ENCODE measurements around the gene NUDT16.

The NUDT16 gene

DNA sequence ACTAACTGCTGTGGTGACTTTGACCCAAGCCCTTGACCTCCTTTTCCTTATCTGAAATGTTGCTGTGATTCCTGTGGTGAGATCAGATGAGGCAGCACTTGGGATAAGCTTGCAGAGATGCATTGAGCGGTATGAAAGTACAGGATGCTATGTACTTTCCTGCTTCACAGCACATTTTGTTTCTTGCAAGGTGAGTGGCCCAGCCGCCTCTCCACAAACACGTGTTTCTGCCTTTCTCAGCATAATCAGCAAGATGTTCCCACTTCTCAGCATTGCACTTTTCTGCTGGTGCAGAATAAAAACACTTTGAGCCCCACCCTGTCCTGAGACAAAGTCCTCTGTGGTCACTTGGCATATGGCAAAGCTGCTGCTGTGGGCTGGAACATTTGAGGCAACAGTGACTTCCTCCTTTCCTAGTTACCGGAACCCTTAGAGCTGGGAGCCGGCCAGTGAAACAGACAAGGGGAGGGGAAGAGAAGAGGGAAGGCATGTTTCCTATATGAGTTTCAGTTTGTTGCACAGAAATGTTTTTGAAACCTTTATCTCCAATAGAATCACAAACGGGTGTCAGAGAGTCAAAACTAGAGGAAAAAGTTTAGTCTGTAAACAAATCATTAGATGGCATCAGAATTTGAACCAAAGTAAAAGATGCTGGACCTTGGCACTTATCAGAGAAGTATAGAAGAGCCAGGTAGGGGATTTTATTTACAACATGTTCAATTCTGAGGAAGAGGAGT, 5.0 kb downstream of the NUDT16 start:
- DNase-seq: no peak

DNA sequence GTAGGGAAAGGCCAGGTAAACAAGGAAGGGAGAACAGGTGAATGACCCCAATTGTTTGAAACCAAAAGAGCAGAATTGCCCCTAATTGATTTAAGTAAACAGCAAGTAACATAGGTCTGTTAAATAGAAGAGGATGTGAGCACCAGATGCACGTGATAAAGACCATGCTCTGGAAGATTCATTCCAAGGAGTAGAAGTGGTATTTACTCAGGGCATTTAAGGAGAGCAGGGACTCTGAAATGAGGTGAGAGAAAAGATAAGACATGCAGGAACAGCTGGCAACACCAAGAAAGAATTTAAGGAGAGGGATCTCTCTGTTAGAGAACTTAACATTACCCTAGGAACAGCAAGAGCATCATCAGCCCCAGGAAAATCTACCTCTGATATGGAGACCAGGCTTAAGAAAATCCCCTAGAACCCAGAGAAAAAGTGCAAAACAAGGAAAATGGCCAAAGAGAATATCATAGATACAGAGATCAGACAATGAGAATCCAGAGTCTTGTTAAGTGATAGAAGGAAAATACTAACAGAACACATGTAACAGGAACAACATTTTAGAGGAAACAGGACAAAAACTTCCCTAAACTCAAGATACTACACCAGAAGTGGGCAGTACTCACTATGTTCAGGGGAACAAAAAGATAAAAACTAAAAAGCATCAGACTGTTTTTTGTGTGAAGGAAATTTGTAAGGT, 6.4 kb downstream of the NUDT16 start:
- DNase-seq: no peak

DNA sequence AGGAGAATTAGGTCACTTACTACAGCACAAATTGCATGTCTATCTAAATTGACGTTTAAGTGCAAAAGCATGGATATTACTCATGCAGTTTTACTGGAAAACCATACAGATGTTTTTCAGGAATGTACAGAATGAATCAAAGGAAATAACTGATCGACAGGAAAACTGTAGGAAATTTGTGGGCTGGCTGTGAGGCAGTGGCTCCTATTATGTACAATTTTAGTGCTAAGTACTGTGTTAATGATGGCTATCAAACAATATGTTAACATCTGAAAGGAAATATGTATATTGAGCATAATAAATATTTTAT, 6.9 kb downstream of the NUDT16 start:
- no peak for DNase-seq

- no peak for DNase-seq
Observed at GRCh38 chr3:131390331-131390730, 8.8 kb downstream of the NUDT16 start.

- no peak for DNase-seq
Observed at GRCh38 chr3:131393051-131393450, 11.5 kb downstream of the NUDT16 start.

DNA sequence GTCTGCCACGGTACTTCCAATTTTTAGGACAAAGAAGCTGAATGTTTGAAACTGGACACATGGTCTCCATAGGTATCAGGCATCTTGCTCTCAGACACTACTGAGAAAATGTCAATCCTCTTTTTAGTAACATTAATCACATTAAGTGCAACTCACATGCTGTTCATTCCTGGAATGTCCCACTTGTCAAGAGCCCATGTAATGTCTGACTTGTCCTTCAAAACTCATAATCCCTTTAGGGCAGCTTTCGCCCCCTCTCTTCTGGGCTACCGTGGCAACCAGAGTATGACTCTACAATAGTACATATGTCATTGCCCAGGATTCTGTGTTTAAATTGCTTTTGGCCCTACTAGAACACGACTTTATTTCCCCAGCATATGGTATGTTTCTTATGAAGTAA, 12.3 kb downstream of the NUDT16 start:
- DNase-seq: no peak

- no peak for DNase-seq
Observed at GRCh38 chr3:131394400-131394799, 12.8 kb downstream of the NUDT16 start.

DNA sequence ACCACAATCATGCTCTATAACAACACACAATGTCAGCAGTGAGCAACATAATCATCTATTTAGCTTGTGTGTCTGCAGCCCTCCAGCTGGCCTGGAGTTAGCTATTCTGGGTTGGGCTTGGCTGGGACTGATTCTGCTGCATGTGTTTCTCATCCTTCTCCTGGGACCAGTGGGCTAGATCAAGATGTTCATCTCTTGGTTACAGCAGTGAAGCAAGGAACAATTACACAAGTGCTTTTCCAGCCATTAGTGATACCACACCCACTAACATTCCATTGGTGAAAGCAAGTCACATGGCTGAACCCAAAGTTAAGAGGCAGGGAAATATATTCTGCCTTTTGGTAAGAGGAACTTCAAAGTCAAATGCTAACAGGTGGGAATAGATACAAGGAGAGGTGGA, 14.6 kb downstream of the NUDT16 start:
- no peak for DNase-seq

GRCh38 chr3:131397889-131398288, 16.3 kb downstream of the NUDT16 start:
- no peak for DNase-seq

DNA sequence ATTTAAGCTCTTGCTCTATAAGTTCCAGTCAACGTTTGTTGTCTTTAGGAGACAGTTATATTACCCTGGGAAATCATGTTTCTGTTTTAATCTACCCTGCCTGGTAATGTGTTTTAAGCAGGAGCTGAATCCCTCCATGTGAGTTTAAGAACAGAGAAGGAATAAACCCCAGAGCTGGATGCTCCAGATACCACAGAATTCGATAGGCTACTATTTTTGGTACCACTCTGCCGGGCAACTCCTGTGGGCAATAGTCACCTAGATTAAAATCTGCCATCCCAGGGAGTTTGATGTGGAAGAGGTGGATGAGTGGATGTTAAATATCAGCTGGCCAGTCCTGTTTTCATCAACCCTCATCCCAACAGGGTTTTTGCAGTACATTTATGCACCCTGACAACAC, 20.4 kb downstream of the NUDT16 start:
- no peak for DNase-seq

DNA sequence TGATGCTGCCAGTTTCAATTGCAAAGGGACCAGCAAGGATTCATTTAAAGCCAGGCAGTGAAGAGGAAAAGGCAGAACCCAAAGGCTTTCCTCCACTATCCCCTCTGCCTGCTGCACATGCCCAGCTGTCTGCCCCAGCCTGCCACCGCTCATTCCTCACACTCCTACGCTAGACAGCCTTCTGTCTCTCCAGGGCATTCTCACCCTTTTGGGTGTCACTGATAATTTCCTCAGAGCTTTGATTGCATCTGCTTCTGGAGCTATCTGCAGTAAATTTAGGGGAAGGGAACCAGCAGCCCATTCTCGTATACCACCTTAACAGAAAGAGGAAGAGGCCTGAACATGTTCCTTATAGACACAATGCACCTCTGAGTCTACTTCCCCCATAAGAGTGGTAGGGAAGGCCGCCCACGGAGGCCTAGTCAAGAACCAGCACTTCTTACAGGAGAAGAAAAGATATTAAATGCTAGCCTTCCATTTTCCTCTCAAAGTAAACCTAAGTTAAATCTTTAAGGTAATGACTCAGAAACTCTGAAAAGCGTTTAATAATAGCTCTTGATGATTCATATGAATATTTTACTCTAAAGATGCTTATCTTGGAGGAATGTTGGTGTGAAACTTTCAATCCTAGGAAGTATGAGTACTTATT, 20.9 kb downstream of the NUDT16 start:
- no peak for DNase-seq

- no peak for DNase-seq
Observed at GRCh38 chr3:131403216-131403895, 21.8 kb downstream of the NUDT16 start.

DNA sequence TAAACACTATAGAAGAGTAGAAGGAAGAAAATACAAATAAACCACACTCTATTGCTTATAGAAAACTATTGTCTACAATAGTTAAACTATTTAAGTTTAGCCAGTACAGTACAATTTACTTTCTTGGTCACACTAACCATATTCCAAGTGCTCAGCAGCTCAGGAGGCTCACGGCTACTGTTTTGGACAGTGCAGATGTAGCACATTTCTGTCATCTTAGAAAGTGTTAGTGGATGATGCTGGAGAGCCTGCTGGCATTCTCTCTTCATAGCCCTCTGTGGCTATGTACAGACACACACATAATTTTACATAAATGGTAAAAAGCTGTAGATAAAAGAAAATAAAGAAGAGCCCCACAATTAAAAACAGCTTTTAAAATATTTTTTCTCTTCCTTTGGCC, 23.8 kb downstream of the NUDT16 start:
- no peak for DNase-seq

GRCh38 chr3:131406274-131406673, 24.7 kb downstream of the NUDT16 start:
- DNase-seq: no peak

DNA sequence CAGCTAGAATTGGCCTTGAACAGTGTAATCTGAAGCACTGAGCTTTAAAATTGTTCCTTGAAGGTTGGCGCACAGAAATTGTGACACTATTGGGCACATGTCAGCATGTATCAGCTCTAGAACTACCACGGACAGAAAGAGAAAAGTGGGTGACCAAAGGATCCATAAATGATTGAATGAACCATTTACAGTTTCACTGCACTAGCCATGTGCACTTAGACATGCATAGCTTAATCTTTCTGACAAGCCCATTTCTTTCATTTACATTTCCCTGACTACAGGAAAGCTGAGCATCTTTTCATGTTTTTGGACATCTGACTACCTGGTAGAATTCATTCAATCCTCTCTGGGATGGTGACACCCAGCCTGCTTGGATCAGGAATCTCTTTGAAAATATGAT, 36.2 kb downstream of the NUDT16 start:
- DNase-seq: no peak

GRCh38 chr3:131421301-131421700, 39.7 kb downstream of the NUDT16 start:
- DNase-seq: no peak

- no peak for DNase-seq
Observed at GRCh38 chr3:131421957-131422498, 40.5 kb downstream of the NUDT16 start.

- DNase-seq: no peak
Observed at GRCh38 chr3:131427226-131427625, 45.7 kb downstream of the NUDT16 start.

DNA sequence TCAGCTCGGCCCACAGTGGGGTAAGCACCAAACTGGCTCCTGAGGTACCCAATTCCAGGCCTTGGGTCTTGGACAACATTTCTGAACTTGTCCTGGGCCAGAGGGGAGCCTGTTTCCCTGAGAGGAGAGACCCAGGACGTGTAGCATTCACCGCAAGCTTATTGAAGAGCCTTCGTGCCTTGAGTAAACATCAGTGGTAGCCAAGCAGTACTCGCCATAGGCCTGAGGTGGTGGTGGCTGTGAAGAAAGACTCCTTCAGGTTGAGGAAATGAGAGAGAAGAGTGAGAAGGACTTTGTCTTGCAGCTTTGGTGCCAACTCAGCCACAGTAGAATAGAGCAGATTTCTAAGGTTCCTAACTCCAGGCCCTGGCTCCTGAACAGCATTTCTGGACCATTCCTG, 50.2 kb downstream of the NUDT16 start:
- DNase-seq: no peak

- DNase-seq: no peak
Observed at GRCh38 chr3:131432441-131432840, 50.9 kb downstream of the NUDT16 start.

DNA sequence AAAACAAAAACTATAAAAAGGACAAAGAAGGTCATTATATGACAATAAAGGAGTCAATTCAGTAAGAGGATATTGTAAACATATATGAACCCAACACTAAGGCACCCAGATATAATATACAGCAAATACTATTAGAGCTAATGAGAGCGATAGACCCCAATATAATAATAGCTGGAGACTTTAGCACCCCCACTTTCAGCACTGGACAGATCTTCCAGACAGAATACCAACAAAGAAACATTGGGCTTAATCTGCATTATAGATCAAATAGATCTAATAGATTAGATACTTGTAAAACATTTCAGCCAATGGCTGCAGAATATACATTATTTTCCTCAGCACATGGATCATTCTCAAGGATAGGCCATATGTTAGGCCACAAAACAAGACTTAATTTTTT, 53.4 kb downstream of the NUDT16 start:
- no peak for DNase-seq

Data from effector CD8-positive, alpha-beta T cell (primary cell).